Measurements from ENCODE around the gene C1orf35.

Gene C1orf35

GRCh38 chr1:228062812-228063211, 40.3 kb downstream of the C1orf35 start:
- no peak for DNase-seq

GRCh38 chr1:228062085-228062791, 40.9 kb downstream of the C1orf35 start:
- no peak for DNase-seq

GRCh38 chr1:228061411-228062084, 41.6 kb downstream of the C1orf35 start:
- no peak for DNase-seq

GRCh38 chr1:228060458-228061190, 42.5 kb downstream of the C1orf35 start:
- DNase-seq: no peak

DNA sequence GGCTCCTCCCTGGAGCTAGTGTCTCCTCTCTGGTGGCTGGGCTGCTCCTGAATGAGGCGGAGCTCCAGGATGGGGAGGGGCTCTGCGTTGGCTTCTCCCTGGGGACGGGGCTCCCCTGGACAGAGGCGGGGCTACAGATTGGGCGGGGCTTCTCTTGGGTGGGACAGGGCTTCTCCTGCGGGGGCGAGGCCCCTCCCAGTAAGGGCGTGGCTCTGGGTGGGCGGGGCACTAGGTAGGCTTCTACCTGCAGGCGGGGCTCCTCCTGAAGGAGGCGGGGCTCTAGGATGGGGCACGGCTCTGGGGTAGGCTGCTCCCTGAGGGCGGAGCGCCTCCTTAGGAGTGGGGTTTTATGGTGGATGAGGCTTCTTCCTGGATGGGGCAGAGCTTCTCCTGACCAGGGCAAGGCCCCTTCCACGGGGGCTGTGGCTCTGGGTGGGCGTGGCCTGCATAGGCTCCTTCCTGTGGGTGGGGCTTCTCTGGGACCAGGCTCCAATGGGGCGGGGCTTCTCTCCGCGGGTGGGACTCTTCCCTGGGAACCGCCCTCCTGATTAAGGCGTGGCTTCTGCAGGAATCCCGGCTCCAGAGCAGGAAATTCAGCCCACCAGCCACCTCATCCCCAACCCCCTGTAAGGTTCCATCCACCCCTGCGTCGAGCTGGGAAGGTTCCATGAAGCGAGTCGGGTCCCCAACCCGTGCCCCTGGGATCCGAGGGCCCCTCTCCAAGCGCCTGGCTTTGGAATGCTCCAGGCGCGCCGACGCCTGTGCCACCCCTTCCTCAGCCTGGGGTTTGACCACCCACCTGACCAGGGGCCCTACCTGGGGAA, 43.3 kb downstream of the C1orf35 start:
- peak; percentile 75 to 83 for DNase-seq

- no peak for DNase-seq
Observed at GRCh38 chr1:228058949-228059633, 44.0 kb downstream of the C1orf35 start.

GRCh38 chr1:228058172-228058948, 44.8 kb downstream of the C1orf35 start:
- DNase-seq: no peak
